Endothelial cell of umbilical vein (primary cell): ENCODE data around the gene PKN1. TPM values are rescaled to one million over a fixed set of nuclear protein-coding genes. Genes with fewer than 3 reads are reported as not detected.

Experiments
- BruUV-seq: library from RNA; stranded (reverse); fragments of 400-500 nt; replicated peaks from 2 replicates; lab custom pipeline; 2021; lab: Mats Ljungman, UMichigan
- CTCF ChIA-PET: fragments of 300-600, 350-600 bp; sonication (Branson Sonifier 250); formaldehyde crosslinking; loops from one replicate; lab custom pipeline; 2021; ENCODE audit warnings: antibody characterized with exemption, inconsistent platforms; lab: Charles Lee
- POLR2A ChIA-PET: fragments of 300-600, 350-600 bp; sonication (Branson Sonifier 250); formaldehyde crosslinking; loops from one replicate; lab custom pipeline; 2021; ENCODE audit warnings: antibody characterized with exemption, inconsistent platforms; lab: Charles Lee
- DNase-seq: peaks from one replicate; pipeline ENCODE4 v3.0.0-alpha.2; 2011; ENCODE audit warnings: low read depth, low spot score
- FAIRE-seq: peaks from 2 replicates; lab custom pipeline; 2011; peaks lifted over from hg19 to GRCh38; lab: Jason Lieb, UNC
- H2AFZ ChIP-seq: 2 replicates; pipeline ENCODE4 v1.6.0; 2012; ENCODE audit warnings: low read depth, low read length, control low read depth, inconsistent platforms
- H3K27ac ChIP-seq: 2 replicates; pipeline ENCODE4 v1.5.1; 2011; ENCODE audit warnings: low read depth, mild to moderate bottlenecking, control low read depth, low read length, moderate library complexity; ENCODE audit not compliant: insufficient read depth
- H3K27me3 ChIP-seq, 2 experiments: 2 replicates each; pipeline versions ENCODE4 v1.6.0 to v1.6.1; 2011; ENCODE audit warnings: low read length in 2 of 2, mixed read lengths in 1 of 2; ENCODE audit not compliant: control insufficient read depth in 2 of 2, insufficient read depth in 2 of 2
- H3K36me3 ChIP-seq, 2 experiments: 2 replicates in 1 of 2; 3 replicates in 1 of 2; pipeline ENCODE4 v1.5.1; 2011; ENCODE audit warnings: low read length in 2 of 2, mild to moderate bottlenecking in 1 of 2, moderate library complexity in 1 of 2; ENCODE audit not compliant: control insufficient read depth in 2 of 2, insufficient read depth in 2 of 2; ENCODE audit errors: extremely low read depth in 1 of 2
- H3K4me1 ChIP-seq: 3 replicates; pipeline ENCODE4 v1.5.1; 2011; ENCODE audit warnings: mild to moderate bottlenecking, low read length; ENCODE audit not compliant: control insufficient read depth, insufficient read depth; ENCODE audit errors: extremely low read depth
- H3K4me2 ChIP-seq: 2 replicates; pipeline ENCODE4 v1.6.1; 2011; ENCODE audit warnings: low read length, control low read depth, mixed read lengths; ENCODE audit not compliant: insufficient read depth
- H3K4me3 ChIP-seq, 3 experiments: fragments of 200-600 bp in 1 of 3; sonication (generic), shearing (Covaris generic) in 1 of 3; replicated peaks in 1 of 3; 2 replicates each; pipeline ENCODE4 v1.5.1; 2011 to 2016; ENCODE audit warnings: control low read depth in 3 of 3, low read length in 3 of 3, mild to moderate bottlenecking in 2 of 3, inconsistent platforms in 1 of 3, low read depth in 1 of 3, moderate library complexity in 1 of 3; ENCODE audit not compliant: insufficient read depth in 1 of 3
- H3K79me2 ChIP-seq: 2 replicates; pipeline ENCODE4 v1.6.0; 2012; ENCODE audit warnings: low read length, inconsistent platforms; ENCODE audit not compliant: control insufficient read depth, insufficient read depth
- H3K9ac ChIP-seq: replicated peaks from 2 replicates; pipeline ENCODE3; 2011; ENCODE audit warnings: low read length, control low read depth; ENCODE audit not compliant: insufficient read depth; ENCODE audit errors: extremely low read depth
- H3K9me1 ChIP-seq: replicated peaks from 3 replicates; pipeline ENCODE4 v1.6.0; 2011; ENCODE audit warnings: mild to moderate bottlenecking, low read length; ENCODE audit not compliant: control insufficient read depth, insufficient read depth; ENCODE audit errors: extremely low read depth
- H3K9me3 ChIP-seq: replicated peaks from 2 replicates; pipeline ENCODE4 v1.5.1; 2012; ENCODE audit warnings: low read length, inconsistent platforms; ENCODE audit not compliant: control insufficient read depth, insufficient read depth
- H4K20me1 ChIP-seq: replicated peaks from 2 replicates; pipeline ENCODE3; 2011; ENCODE audit warnings: mild to moderate bottlenecking, low read length; ENCODE audit not compliant: control insufficient read depth, insufficient read depth; ENCODE audit errors: extremely low read depth
- CTCF ChIP-seq, 2 donors: IDR thresholded peaks; 1 replicate in 1 of 2; 2 replicates in 1 of 2; pipeline ENCODE4 v1.5.1; 2011; ENCODE audit warnings: low read length in 2 of 2, mild to moderate bottlenecking in 2 of 2, moderate library complexity in 2 of 2, control low read depth in 1 of 2, inconsistent platforms in 1 of 2, low read depth in 1 of 2; ENCODE audit not compliant: insufficient read depth in 1 of 2; ENCODE audit errors: extremely low read depth in 1 of 2
- EZH2 ChIP-seq: IDR thresholded peaks from 2 replicates; pipeline ENCODE4 v1.6.1; 2012; ENCODE audit warnings: borderline replicate concordance, low read depth, mild to moderate bottlenecking, moderate library complexity, low read length, inconsistent platforms; ENCODE audit not compliant: severe bottlenecking
- FOS ChIP-seq: IDR thresholded peaks from 2 replicates; pipeline ENCODE4 v1.6.1; 2011; ENCODE audit warnings: mild to moderate bottlenecking, low read length, moderate library complexity, borderline replicate concordance; ENCODE audit not compliant: insufficient read depth
- GATA2 ChIP-seq: IDR thresholded peaks from 2 replicates; pipeline ENCODE4 v1.7.0; 2011; ENCODE audit warnings: low read depth, mild to moderate bottlenecking, moderate library complexity, mixed read lengths, low read length; ENCODE audit not compliant: insufficient read length, insufficient read depth
- JUN ChIP-seq: IDR thresholded peaks from 2 replicates; pipeline ENCODE4 v1.6.1; 2011; ENCODE audit warnings: borderline replicate concordance, low read depth; ENCODE audit not compliant: insufficient read length, insufficient read depth
- MAX ChIP-seq: IDR thresholded peaks from 2 replicates; pipeline ENCODE4 v1.6.1; 2011; ENCODE audit not compliant: insufficient read depth, insufficient read length
- MYC ChIP-seq: IDR thresholded peaks from one replicate; pipeline ENCODE4 v1.6.1; 2011; ENCODE audit warnings: mild to moderate bottlenecking, low read depth, low read length
- POLR2A ChIP-seq: IDR thresholded peaks from 2 replicates; pipeline ENCODE4 v1.6.1; 2012; ENCODE audit warnings: low read depth, mild to moderate bottlenecking, control low read depth, low read length
- POLR2AphosphoS5 ChIP-seq: IDR thresholded peaks from 2 replicates; pipeline ENCODE4 v1.6.1; 2012; ENCODE audit warnings: low read depth, mild to moderate bottlenecking, control low read depth, low read length, moderate library complexity; ENCODE audit not compliant: insufficient read depth
- dilution Hi-C: fragments of 300-500 bp; cut with MboI; formaldehyde crosslinking; loops from one replicate; pipeline ENCODE4 v1.15.0; 2019; ENCODE audit warnings: low sequenced_read_pairs; ENCODE audit not compliant: extremely low pct_ligation_motif_present
- intact Hi-C: fragments of 100-400 bp; cut with micrococcal nuclease; formaldehyde crosslinking; loops from one replicate; pipeline ENCODE4 v1.10.0; 2022
- polyA plus RNA-seq, 4 experiments: library from polyadenylated mRNA; depleted of rRNA in 3 of 4; stranded (reverse) in 3 of 4; unstranded in 1 of 4; fragments of >200 nt; gene quantifications; 2 replicates each; pipeline versions ENCODE4 v1.2.1 to v1.2.3, GENCODE V29; 2011 to 2012; ENCODE audit warnings: missing spikeins in 1 of 4
- total RNA-seq: library from RNA; stranded (reverse); gene quantifications from 2 replicates; pipeline ENCODE4 v1.2.3, GENCODE V29; 2021

The PKN1 gene
- total and polyA plus RNA-seq, 2 donors (not counting 3 experiments of a cell fraction or from before 2014, with no cell fraction given): 148 to 302 TPM

GRCh38 chr19:14515501-14516047, 82.5 kb downstream of the PKN1 start:
- H2AFZ ChIP-seq: no peak overlapping the region
- no peak for FAIRE-seq
- H3K9me1 ChIP-seq: no peaks in the 10 kb centered on the region
- ChIA-PET POLR2A (interaction anchor here (0.6 kb wide), 1 partner anchor 47 kb away, joined by 6 read pairs; no protein-coding TSS in a partner anchor), CTCF (interaction anchor here (0.9 to 2.9 kb wide), 3 partner anchors 9 to 36 kb away, joined by 3 to 12 read pairs (median 6); no protein-coding TSS in a partner anchor)
- no peak for DNase-seq
- BruUV-seq: no TSS peak
- peak overlapping the region; percentile 94 for H3K4me2 ChIP-seq
- dilution Hi-C loops: no loop called here
- H3K9ac ChIP-seq: no peak overlapping the region
- H3K4me3 ChIP-seq: no peak overlapping the region
- no peaks in the 10 kb centered on the region for H4K20me1 ChIP-seq
- intact Hi-C loops: no loop called here
- peaks cover 37% of the 10 kb centered on the region for H3K4me1 ChIP-seq
- no peak overlapping the region for H3K27ac ChIP-seq
- TF ChIP-seq GATA2: no peak
- TF ChIP-seq MAX: no peak
- TF ChIP-seq POLR2AphosphoS5: no peak
- no peak for TF ChIP-seq CTCF (IDR thresholded peaks at IDR 0.05; ENCODE audit: extremely low read depth in 1 of 2, insufficient read depth in 1 of 2, low read depth in 1 of 2, low read length in 2 of 2)
- no peak for TF ChIP-seq FOS
- TF ChIP-seq MYC: no peak
- no peak for TF ChIP-seq EZH2
- no peak for TF ChIP-seq JUN
- no peak for TF ChIP-seq POLR2A
- no peaks in the 10 kb centered on the region for H3K27me3 ChIP-seq
- peaks cover 33% of the 10 kb centered on the region for H3K79me2 ChIP-seq
- no peaks in the 10 kb centered on the region for H3K9me3 ChIP-seq
- H3K36me3 ChIP-seq: peaks cover 12 to 13% of the 10 kb centered on the region in 2 experiments
